Measurements from ENCODE around the gene DNASE1L1.
A peak's percentile ranks its signal among the peaks of the same experiment; 100 is the strongest.

DNASE1L1 gene

DNA sequence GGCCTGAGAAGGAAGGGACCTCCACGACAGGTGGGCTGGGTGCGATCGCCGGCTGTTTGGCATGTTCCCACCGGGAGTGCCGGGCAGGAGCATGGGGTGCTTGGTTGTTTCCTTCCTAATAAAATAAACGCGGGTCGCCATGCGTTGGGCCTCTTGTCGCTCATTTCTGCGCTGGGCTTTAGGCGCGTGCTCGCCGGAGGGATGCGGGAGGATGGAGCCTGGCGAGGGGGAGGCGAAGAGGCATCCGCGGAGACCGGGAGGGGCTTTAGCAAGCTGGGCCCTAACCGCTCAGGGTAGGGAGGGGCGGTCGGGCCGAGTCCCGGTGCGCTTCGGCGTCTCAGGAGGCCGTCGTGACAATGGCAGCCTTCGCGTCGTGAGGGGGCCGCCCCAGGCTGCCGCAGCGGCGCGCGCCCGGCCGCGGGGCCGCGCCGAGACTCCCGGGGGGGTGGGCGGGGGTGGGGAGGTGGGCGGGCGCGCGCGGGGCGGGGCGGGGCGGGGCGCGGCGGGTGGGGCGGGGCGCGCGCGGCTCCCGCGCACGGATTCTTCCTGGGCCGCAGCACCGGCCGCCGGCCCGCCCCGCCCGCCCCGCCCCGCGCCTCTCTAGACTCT is 27.4 kb upstream of the DNASE1L1 start:
- H3K4me2 ChIP-seq (ENCODE audit: low read depth, low read length) = 0 out of 2 replicates have a peak overlapping the region, but pooled peaks have one; percentile 29
- H3K4me3 ChIP-seq (ENCODE audit: low read length) = peak overlapping the region; percentile 73; the same call in 1 of the 2 replicates
- peak overlapping the region; percentile 46; the same call in 1 of the 2 replicates for H3K9ac ChIP-seq (ENCODE audit: low read length)
- H3K9me2 ChIP-seq (replicated peaks; ENCODE audit: insufficient read depth, low read length) = no peaks in the 10 kb centered on the region
- no peak overlapping the region for H2AFZ ChIP-seq (ENCODE audit: low read length)
- DNase-seq = peak; percentile 21
- 0 out of 2 replicates have a peak, but pooled peaks cover 7% of the 10 kb centered on the region for H3K4me1 ChIP-seq (ENCODE audit: low read length)
- no peaks in the 10 kb centered on the region for H3K9me3 ChIP-seq (replicated peaks; ENCODE audit: insufficient read depth, low read length)
- H3K36me3 ChIP-seq (replicated peaks; ENCODE audit: insufficient read depth, low read length) = no peaks in the 10 kb centered on the region
- no peaks in the 10 kb centered on the region for H3K27me3 ChIP-seq (replicated peaks; ENCODE audit: insufficient read depth, low read length)
- peaks cover 33% of the 10 kb centered on the region for H3K79me2 ChIP-seq (ENCODE audit: low read length)
- no peak overlapping the region for H3K27ac ChIP-seq (ENCODE audit: low read length)
- no peak for TF ChIP-seq EZH2phosphoT487 (IDR thresholded peaks at IDR 0.05; ENCODE audit: low read length)
- TF ChIP-seq, protein P1, sequence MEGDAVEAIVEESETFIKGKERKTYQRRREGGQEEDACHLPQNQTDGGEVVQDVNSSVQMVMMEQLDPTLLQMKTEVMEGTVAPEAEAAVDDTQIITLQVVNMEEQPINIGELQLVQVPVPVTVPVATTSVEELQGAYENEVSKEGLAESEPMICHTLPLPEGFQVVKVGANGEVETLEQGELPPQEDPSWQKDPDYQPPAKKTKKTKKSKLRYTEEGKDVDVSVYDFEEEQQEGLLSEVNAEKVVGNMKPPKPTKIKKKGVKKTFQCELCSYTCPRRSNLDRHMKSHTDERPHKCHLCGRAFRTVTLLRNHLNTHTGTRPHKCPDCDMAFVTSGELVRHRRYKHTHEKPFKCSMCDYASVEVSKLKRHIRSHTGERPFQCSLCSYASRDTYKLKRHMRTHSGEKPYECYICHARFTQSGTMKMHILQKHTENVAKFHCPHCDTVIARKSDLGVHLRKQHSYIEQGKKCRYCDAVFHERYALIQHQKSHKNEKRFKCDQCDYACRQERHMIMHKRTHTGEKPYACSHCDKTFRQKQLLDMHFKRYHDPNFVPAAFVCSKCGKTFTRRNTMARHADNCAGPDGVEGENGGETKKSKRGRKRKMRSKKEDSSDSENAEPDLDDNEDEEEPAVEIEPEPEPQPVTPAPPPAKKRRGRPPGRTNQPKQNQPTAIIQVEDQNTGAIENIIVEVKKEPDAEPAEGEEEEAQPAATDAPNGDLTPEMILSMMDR (IDR thresholded peaks at IDR 0.05; ENCODE audit: low read length) = no peak
- H4K20me1 ChIP-seq (ENCODE audit: insufficient read depth, low read length) = no peaks in the 10 kb centered on the region
- no peaks in the 10 kb centered on the region for H3F3A ChIP-seq (ENCODE audit: insufficient read depth, low read length)

DNA sequence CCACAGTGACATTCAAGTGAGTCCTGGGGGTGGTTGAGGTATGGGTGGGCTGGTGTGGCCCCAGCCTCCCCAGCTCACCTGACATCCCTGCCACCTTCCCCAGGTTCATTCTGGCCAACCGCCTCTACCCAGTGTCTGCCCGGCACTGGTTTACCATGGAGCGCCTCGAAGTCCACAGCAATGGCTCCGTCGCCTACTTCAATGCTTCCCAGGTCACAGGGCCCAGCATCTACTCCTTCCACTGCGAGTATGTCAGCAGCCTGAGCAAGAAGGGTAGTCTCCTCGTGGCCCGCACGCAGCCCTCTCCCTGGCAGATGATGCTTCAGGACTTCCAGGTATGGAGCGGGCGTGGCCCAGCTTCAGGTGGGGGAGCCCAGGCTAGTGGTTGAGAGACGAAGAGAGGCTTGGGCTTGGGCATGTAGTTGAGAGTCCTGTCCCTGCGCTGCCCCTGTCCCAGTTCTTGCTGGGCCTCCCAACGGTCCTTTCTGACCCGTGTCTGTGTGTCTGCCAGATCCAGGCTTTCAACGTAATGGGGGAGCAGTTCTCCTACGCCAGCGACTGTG is 26.2 kb upstream of the DNASE1L1 start:
- Histone ChIP-seq H3K27me3 (replicated peaks; ENCODE audit: insufficient read depth, low read length) (no peaks in the 10 kb centered on the region), H2AFZ (ENCODE audit: low read length) (no peak overlapping the region), H3K9me3 (replicated peaks; ENCODE audit: insufficient read depth, low read length) (no peaks in the 10 kb centered on the region), H3K27ac (ENCODE audit: low read length) (no peak overlapping the region), H4K20me1 (ENCODE audit: insufficient read depth, low read length) (no peaks in the 10 kb centered on the region), H3K9ac (ENCODE audit: low read length) (no peak overlapping the region), H3K4me3 (ENCODE audit: low read length) (no peak overlapping the region), H3K4me1 (ENCODE audit: low read length) (0 out of 2 replicates have a peak, but pooled peaks cover 7% of the 10 kb centered on the region), H3K79me2 (ENCODE audit: low read length) (peaks cover 38% of the 10 kb centered on the region), H3F3A (ENCODE audit: insufficient read depth, low read length) (no peaks in the 10 kb centered on the region), H3K36me3 (replicated peaks; ENCODE audit: insufficient read depth, low read length) (no peaks in the 10 kb centered on the region), H3K9me2 (replicated peaks; ENCODE audit: insufficient read depth, low read length) (no peaks in the 10 kb centered on the region), H3K4me2 (ENCODE audit: low read depth, low read length) (no peak overlapping the region)
- TF ChIP-seq EZH2 (optimal IDR thresholded peaks at IDR 0.05; ENCODE audit: low read depth, low read length) = no peak
- TF ChIP-seq, protein P1 (IDR thresholded peaks at IDR 0.05; ENCODE audit: low read length) = no peak
- TF ChIP-seq EZH2phosphoT487 (IDR thresholded peaks at IDR 0.05; ENCODE audit: low read length) = no peak
- DNase-seq = no peak

GRCh38 chrX:154434394-154435168 is 25.5 kb upstream of the DNASE1L1 start:
- Histone ChIP-seq H3K9ac (ENCODE audit: low read length) (no peak overlapping the region), H3K27ac (ENCODE audit: low read length) (no peak overlapping the region), H3K36me3 (replicated peaks; ENCODE audit: insufficient read depth, low read length) (no peaks in the 10 kb centered on the region), H3K9me2 (replicated peaks; ENCODE audit: insufficient read depth, low read length) (no peaks in the 10 kb centered on the region), H2AFZ (ENCODE audit: low read length) (no peak overlapping the region), H3K4me1 (ENCODE audit: low read length) (0 out of 2 replicates have a peak, but pooled peaks cover 7% of the 10 kb centered on the region), H3K27me3 (replicated peaks; ENCODE audit: insufficient read depth, low read length) (no peaks in the 10 kb centered on the region), H3K4me2 (ENCODE audit: low read depth, low read length) (no peak overlapping the region), H3K9me3 (replicated peaks; ENCODE audit: insufficient read depth, low read length) (no peaks in the 10 kb centered on the region), H3F3A (ENCODE audit: insufficient read depth, low read length) (no peaks in the 10 kb centered on the region), H3K79me2 (ENCODE audit: low read length) (peaks cover 37% of the 10 kb centered on the region), H3K4me3 (ENCODE audit: low read length) (no peak overlapping the region), H4K20me1 (ENCODE audit: insufficient read depth, low read length) (no peaks in the 10 kb centered on the region)
- no peak for DNase-seq
- TF ChIP-seq, protein P1 (IDR thresholded peaks at IDR 0.05; ENCODE audit: low read length) = no peak
- no peak for TF ChIP-seq EZH2phosphoT487 (IDR thresholded peaks at IDR 0.05; ENCODE audit: low read length)
- TF ChIP-seq EZH2 (optimal IDR thresholded peaks at IDR 0.05; ENCODE audit: low read depth, low read length) = no peak

Measured in MM.1S (cell line).